IPS-20b (cell line): Measurements from ENCODE around the gene RITA1.

Experiments used
- H3K27ac ChIP-seq: one replicate; pipeline ENCODE4 v1.5.1; 2013; ENCODE audit warnings: low read length
- H3K27me3 ChIP-seq: 2 replicates; pipeline ENCODE4 v1.6.1; 2013; ENCODE audit warnings: mild to moderate bottlenecking, low read length, inconsistent platforms; ENCODE audit not compliant: insufficient read depth
- H3K36me3 ChIP-seq: 2 replicates; pipeline ENCODE4 v1.6.1; 2013; ENCODE audit warnings: low read depth, mild to moderate bottlenecking, inconsistent platforms, low read length, moderate library complexity; ENCODE audit not compliant: insufficient read depth
- H3K4me1 ChIP-seq: 2 replicates; pipeline ENCODE4 v1.6.1; 2013; ENCODE audit warnings: mild to moderate bottlenecking, control low read depth, inconsistent platforms, low read length, moderate library complexity; ENCODE audit not compliant: insufficient read depth
- H3K4me3 ChIP-seq: 2 replicates; pipeline ENCODE4 v1.5.1; 2013; ENCODE audit warnings: mild to moderate bottlenecking, low read length, inconsistent platforms
- H3K9ac ChIP-seq: 2 replicates; pipeline ENCODE4 v1.6.1; 2013; ENCODE audit warnings: low read depth, mild to moderate bottlenecking, inconsistent platforms, low read length, moderate library complexity
- H3K9me3 ChIP-seq: 2 replicates; pipeline ENCODE4 v1.6.1; 2013; ENCODE audit warnings: mild to moderate bottlenecking, low read depth, low read length, inconsistent platforms; ENCODE audit not compliant: insufficient read depth

Gene RITA1

GRCh38 chr12:113239288-113239771 lies 53.8 kb downstream of the RITA1 start:
- Histone ChIP-seq H3K36me3 (no peaks in the 10 kb centered on the region), H3K27ac (no peak overlapping the region), H3K4me3 (no peak overlapping the region), H3K9ac (no peak overlapping the region), H3K27me3 (no peaks in the 10 kb centered on the region), H3K4me1 (no peaks in the 10 kb centered on the region; the same call in 1 of the 2 replicates), H3K9me3 (no peaks in the 10 kb centered on the region)

GRCh38 chr12:113239811-113240331 lies 54.4 kb downstream of the RITA1 start:
- Histone ChIP-seq H3K9ac (no peak overlapping the region), H3K9me3 (no peaks in the 10 kb centered on the region), H3K36me3 (no peaks in the 10 kb centered on the region), H3K4me1 (peaks cover 3% of the 10 kb centered on the region; the same call in 1 of the 2 replicates), H3K27ac (no peak overlapping the region), H3K4me3 (no peak overlapping the region), H3K27me3 (no peaks in the 10 kb centered on the region)

- no peak overlapping the region for H3K9ac ChIP-seq
- H3K4me1 ChIP-seq, result peaks cover 5% of the 10 kb centered on the region; the same call in 1 of the 2 replicates
- H3K27ac ChIP-seq, result no peak overlapping the region
- H3K36me3 ChIP-seq, result no peaks in the 10 kb centered on the region
- H3K4me3 ChIP-seq, result no peak overlapping the region
- H3K27me3 ChIP-seq, result no peaks in the 10 kb centered on the region
- no peaks in the 10 kb centered on the region for H3K9me3 ChIP-seq
Measured at GRCh38 chr12:113240395-113240794, 54.9 kb downstream of the RITA1 start.

- Histone ChIP-seq H3K9me3 (no peaks in the 10 kb centered on the region), H3K9ac (no peak overlapping the region), H3K4me1 (peaks cover 11% of the 10 kb centered on the region), H3K36me3 (no peaks in the 10 kb centered on the region), H3K4me3 (no peak overlapping the region), H3K27me3 (no peaks in the 10 kb centered on the region), H3K27ac (no peak overlapping the region)
Measured at GRCh38 chr12:113241191-113242025, 55.9 kb downstream of the RITA1 start.
